Neural cell (in vitro differentiated cells): ENCODE results near the gene CTPS2. TPM values are rescaled to one million over a fixed set of nuclear protein-coding genes. Genes with fewer than 3 reads are reported as not detected.

ENCODE experiments used
- H2AFZ ChIP-seq: fragments of 200-600, 300-800 bp; sonication (generic), shearing (Covaris generic); 2 replicates; pipeline ENCODE4 v1.6.0; 2014; ENCODE audit warnings: low read depth, mild to moderate bottlenecking, antibody characterized with exemption, low read length, moderate library complexity
- H3F3A ChIP-seq: fragments of 200-600 bp; shearing (Covaris generic); 2 replicates; pipeline ENCODE4 v1.6.1; 2016; ENCODE audit warnings: mild to moderate bottlenecking, moderate library complexity, mixed read lengths, antibody characterized with exemption, low read length; ENCODE audit not compliant: insufficient read depth, poor library complexity, severe bottlenecking
- H3K27ac ChIP-seq: fragments of 200-600, 300-800 bp; sonication (generic), shearing (Covaris generic); 2 replicates; pipeline ENCODE4 v1.5.1; 2014; ENCODE audit warnings: mild to moderate bottlenecking, low read length, moderate library complexity
- H3K27me3 ChIP-seq: fragments of 300-800, 200-600 bp; sonication (generic), shearing (Covaris generic); 2 replicates; pipeline ENCODE4 v1.6.0; 2014; ENCODE audit warnings: mild to moderate bottlenecking, low read depth, low read length, moderate library complexity; ENCODE audit not compliant: insufficient read depth
- H3K36me3 ChIP-seq: fragments of 300-800, 200-600 bp; sonication (generic), shearing (Covaris generic); 2 replicates; pipeline ENCODE4 v1.5.1; 2014; ENCODE audit warnings: mild to moderate bottlenecking, antibody characterized with exemption, low read length, moderate library complexity; ENCODE audit not compliant: insufficient read depth
- H3K4me2 ChIP-seq: fragments of 300-800, 200-600 bp; sonication (generic), shearing (Covaris generic); 2 replicates; pipeline ENCODE4 v1.6.0; 2014; ENCODE audit warnings: mild to moderate bottlenecking, low read length
- H3K4me3 ChIP-seq: fragments of 300-800, 200-600 bp; sonication (generic), shearing (Covaris generic); 2 replicates; pipeline ENCODE4 v1.5.1; 2014; ENCODE audit warnings: mild to moderate bottlenecking, low read length, moderate library complexity
- H3K79me2 ChIP-seq: fragments of 200-600 bp; shearing (Covaris generic); replicated peaks from 2 replicates; pipeline ENCODE4 v1.6.0; 2014; ENCODE audit warnings: mild to moderate bottlenecking, low read length, moderate library complexity; ENCODE audit not compliant: insufficient read depth
- H3K9ac ChIP-seq: fragments of 300-800, 200-600 bp; sonication (generic), shearing (Covaris generic); 2 replicates; pipeline ENCODE4 v1.6.1; 2016; ENCODE audit warnings: mild to moderate bottlenecking, low read length, mixed read lengths
- H3K9me2 ChIP-seq: fragments of 200-600 bp; shearing (Covaris generic); 2 replicates; pipeline ENCODE4 v1.6.1; 2016; ENCODE audit warnings: mild to moderate bottlenecking, low read length, mixed read lengths; ENCODE audit not compliant: insufficient read depth
- H3K9me3 ChIP-seq: fragments of 200-600, 300-800 bp; sonication (generic), shearing (Covaris generic); 2 replicates; pipeline ENCODE4 v1.6.1; 2016; ENCODE audit warnings: mild to moderate bottlenecking, mixed run types, low read length, moderate library complexity, mixed read lengths
- H4K20me1 ChIP-seq: fragments of 200-600 bp; shearing (Covaris generic); 2 replicates; pipeline ENCODE4 v1.6.1; 2016; ENCODE audit warnings: mild to moderate bottlenecking, mixed run types; ENCODE audit not compliant: insufficient read depth
- CTCF ChIP-seq: fragments of 450-650 bp; IDR thresholded peaks from 2 replicates; pipeline ENCODE4 v1.5.1; 2014; ENCODE audit warnings: antibody characterized with exemption, mild to moderate bottlenecking, moderate library complexity; ENCODE audit not compliant: poor library complexity, severe bottlenecking
- EP300 ChIP-seq: fragments of 450-650 bp; conservative IDR thresholded peaks from 2 replicates; pipeline ENCODE4 v1.6.1; 2014; ENCODE audit warnings: antibody characterized with exemption, mild to moderate bottlenecking, moderate library complexity; ENCODE audit not compliant: poor library complexity, severe bottlenecking
- EZH2 ChIP-seq: fragments of 200-600, 300-800 bp; shearing (Covaris generic), sonication (generic); IDR thresholded peaks from 2 replicates; pipeline ENCODE4 v1.6.1; 2014; ENCODE audit warnings: antibody characterized with exemption, low read length, borderline replicate concordance, mild to moderate bottlenecking; ENCODE audit not compliant: insufficient read depth, poor library complexity, severe bottlenecking
- MXI1 ChIP-seq: fragments of 450-650 bp; conservative IDR thresholded peaks from 2 replicates; pipeline ENCODE4 v1.6.1; 2014; ENCODE audit warnings: antibody characterized with exemption, mild to moderate bottlenecking; ENCODE audit not compliant: poor library complexity, severe bottlenecking
- POLR2AphosphoS5 ChIP-seq: IDR thresholded peaks from 2 replicates; pipeline ENCODE4 v1.6.1; 2012
- RAD21 ChIP-seq: fragments of 450-650 bp; conservative IDR thresholded peaks from 2 replicates; pipeline ENCODE4 v1.6.1; 2014; ENCODE audit warnings: antibody characterized with exemption, mild to moderate bottlenecking, moderate library complexity
- REST ChIP-seq: IDR thresholded peaks from 2 replicates; pipeline ENCODE4 v1.6.1; 2012; ENCODE audit warnings: borderline replicate concordance
- SMC3 ChIP-seq: fragments of 450-650 bp; conservative IDR thresholded peaks from 2 replicates; pipeline ENCODE4 v1.6.1; 2014; ENCODE audit warnings: antibody characterized with exemption, mild to moderate bottlenecking, moderate library complexity; ENCODE audit not compliant: poor library complexity
- TAF1 ChIP-seq: IDR thresholded peaks from 2 replicates; pipeline ENCODE4 v1.6.1; 2012; ENCODE audit warnings: low read depth
- polyA plus RNA-seq: library from polyadenylated mRNA; depleted of rRNA; stranded (reverse); fragments of >200 nt; gene quantifications from 2 replicates; pipeline ENCODE4 v1.2.3, GENCODE V29; 2014

CTPS2 gene
- polyA plus RNA-seq, 1 donor from 2014 or later: 17.1 TPM

GRCh38 chrX:16733013-16733412 is 20.5 kb upstream of the CTPS2 start:
- H3K9me3 ChIP-seq: no peaks in the 10 kb centered on the region
- no peak overlapping the region for H3K4me2 ChIP-seq
- H3K27ac ChIP-seq: no peak overlapping the region
- no peaks in the 10 kb centered on the region for H3F3A ChIP-seq
- no peaks in the 10 kb centered on the region for H4K20me1 ChIP-seq
- H3K9ac ChIP-seq: no peak overlapping the region
- no peaks in the 10 kb centered on the region for H3K79me2 ChIP-seq
- no peaks in the 10 kb centered on the region for H3K9me2 ChIP-seq
- no peaks in the 10 kb centered on the region for H3K36me3 ChIP-seq
- no peak overlapping the region for H3K4me3 ChIP-seq
- H2AFZ ChIP-seq: no peak overlapping the region
- TF ChIP-seq EP300 (no peak), EZH2 (no peak), SMC3 (no peak), MXI1 (no peak), REST (no peak), RAD21 (no peak), POLR2AphosphoS5 (no peak), CTCF (no peak), TAF1 (no peak)
- H3K27me3 ChIP-seq: no peaks in the 10 kb centered on the region

GRCh38 chrX:16730450-16730849 is 18.0 kb upstream of the CTPS2 start:
- Histone ChIP-seq H4K20me1 (no peaks in the 10 kb centered on the region), H3K9ac (no peak overlapping the region), H3K9me2 (no peaks in the 10 kb centered on the region), H2AFZ (no peak overlapping the region), H3K27me3 (no peaks in the 10 kb centered on the region), H3K4me3 (no peak overlapping the region), H3K4me2 (no peak overlapping the region), H3K9me3 (no peaks in the 10 kb centered on the region), H3F3A (no peaks in the 10 kb centered on the region), H3K27ac (no peak overlapping the region), H3K36me3 (no peaks in the 10 kb centered on the region), H3K79me2 (no peaks in the 10 kb centered on the region)
- no peak for TF ChIP-seq POLR2AphosphoS5
- no peak for TF ChIP-seq CTCF
- TF ChIP-seq REST: no peak
- TF ChIP-seq EP300: no peak
- no peak for TF ChIP-seq EZH2
- no peak for TF ChIP-seq SMC3
- no peak for TF ChIP-seq RAD21
- no peak for TF ChIP-seq TAF1
